HEK293 (cell line): Measurements from ENCODE around the gene ATP8B4.

ENCODE experiments used
- HOXA7 ChIP-seq: sonication (generic); formaldehyde crosslinking; IDR thresholded peaks from 2 replicates; pipeline ENCODE4 v1.8.1; 2022; ENCODE audit warnings: missing genetic modification reagents, borderline replicate concordance
- KLF16 ChIP-seq: fragments of 450-650 bp; formaldehyde crosslinking; IDR thresholded peaks from 2 replicates; pipeline ENCODE4 v1.5.1; 2017; ENCODE audit warnings: missing biosample characterization, missing genetic modification characterization
- RBAK ChIP-seq: fragments of 450-650 bp; formaldehyde crosslinking; IDR thresholded peaks from 2 replicates; pipeline ENCODE4 v1.5.1; 2016; ENCODE audit warnings: missing biosample characterization, missing genetic modification characterization
- ZNF248 ChIP-seq: fragments of 450-650 bp; formaldehyde crosslinking; IDR thresholded peaks from 2 replicates; pipeline ENCODE4 v1.5.1; 2017; ENCODE audit warnings: missing biosample characterization, missing genetic modification characterization
- ZNF660 ChIP-seq: fragments of 450-650 bp; IDR thresholded peaks from 2 replicates; pipeline ENCODE4 v1.5.1; 2018; ENCODE audit warnings: missing biosample characterization, mild to moderate bottlenecking, missing genetic modification characterization
- TF ChIP-seq, protein P1 (sequence below): fragments of 450-650 bp; formaldehyde crosslinking; IDR thresholded peaks from 2 replicates; pipeline ENCODE4 v1.5.1; 2016; ENCODE audit warnings: missing biosample characterization, missing genetic modification characterization
- TF ChIP-seq, protein P2 (sequence below): sonication (generic); formaldehyde crosslinking; IDR thresholded peaks from 2 replicates; pipeline ENCODE4 v1.8.1; 2022; ENCODE audit warnings: mild to moderate bottlenecking, moderate library complexity, missing genetic modification reagents

DNA sequence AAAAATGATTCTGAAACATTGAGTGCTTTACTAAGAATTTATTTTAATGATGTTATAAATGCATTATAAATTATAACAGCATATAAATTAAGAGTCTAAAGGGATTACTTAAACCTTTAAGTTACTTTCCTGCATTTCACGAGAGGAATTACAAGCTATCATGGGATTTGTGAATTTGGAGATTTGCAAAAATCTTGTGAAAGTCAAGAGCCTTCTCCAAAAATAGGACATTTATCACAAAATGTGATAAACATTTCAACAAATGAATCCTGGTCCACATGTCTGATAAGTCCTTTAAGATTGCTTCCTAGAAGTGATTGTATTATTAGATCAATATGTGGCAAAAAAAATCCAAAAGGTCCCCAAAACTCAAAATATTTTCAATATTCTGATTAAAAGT lies 154.5 kb downstream of the ATP8B4 start:
- TF ChIP-seq RBAK (tag by site-specific recombination) = no peak
- TF ChIP-seq, protein P1, sequence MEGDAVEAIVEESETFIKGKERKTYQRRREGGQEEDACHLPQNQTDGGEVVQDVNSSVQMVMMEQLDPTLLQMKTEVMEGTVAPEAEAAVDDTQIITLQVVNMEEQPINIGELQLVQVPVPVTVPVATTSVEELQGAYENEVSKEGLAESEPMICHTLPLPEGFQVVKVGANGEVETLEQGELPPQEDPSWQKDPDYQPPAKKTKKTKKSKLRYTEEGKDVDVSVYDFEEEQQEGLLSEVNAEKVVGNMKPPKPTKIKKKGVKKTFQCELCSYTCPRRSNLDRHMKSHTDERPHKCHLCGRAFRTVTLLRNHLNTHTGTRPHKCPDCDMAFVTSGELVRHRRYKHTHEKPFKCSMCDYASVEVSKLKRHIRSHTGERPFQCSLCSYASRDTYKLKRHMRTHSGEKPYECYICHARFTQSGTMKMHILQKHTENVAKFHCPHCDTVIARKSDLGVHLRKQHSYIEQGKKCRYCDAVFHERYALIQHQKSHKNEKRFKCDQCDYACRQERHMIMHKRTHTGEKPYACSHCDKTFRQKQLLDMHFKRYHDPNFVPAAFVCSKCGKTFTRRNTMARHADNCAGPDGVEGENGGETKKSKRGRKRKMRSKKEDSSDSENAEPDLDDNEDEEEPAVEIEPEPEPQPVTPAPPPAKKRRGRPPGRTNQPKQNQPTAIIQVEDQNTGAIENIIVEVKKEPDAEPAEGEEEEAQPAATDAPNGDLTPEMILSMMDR (tag by site-specific recombination) = no peak
- TF ChIP-seq, protein P2, sequence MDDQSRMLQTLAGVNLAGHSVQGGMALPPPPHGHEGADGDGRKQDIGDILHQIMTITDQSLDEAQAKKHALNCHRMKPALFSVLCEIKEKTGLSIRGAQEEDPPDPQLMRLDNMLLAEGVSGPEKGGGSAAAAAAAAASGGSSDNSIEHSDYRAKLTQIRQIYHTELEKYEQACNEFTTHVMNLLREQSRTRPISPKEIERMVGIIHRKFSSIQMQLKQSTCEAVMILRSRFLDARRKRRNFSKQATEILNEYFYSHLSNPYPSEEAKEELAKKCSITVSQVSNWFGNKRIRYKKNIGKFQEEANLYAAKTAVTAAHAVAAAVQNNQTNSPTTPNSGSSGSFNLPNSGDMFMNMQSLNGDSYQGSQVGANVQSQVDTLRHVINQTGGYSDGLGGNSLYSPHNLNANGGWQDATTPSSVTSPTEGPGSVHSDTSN = no peak
- TF ChIP-seq HOXA7 (CRISPR knock-in tag) = no peak
- TF ChIP-seq ZNF248 (tag by site-specific recombination) = no peak
- no peak for TF ChIP-seq KLF16 (tag by site-specific recombination)
- no peak for TF ChIP-seq ZNF660 (tag by site-specific recombination)
